ENCODE data around the gene TUBGCP6. TPM values are rescaled to one million over a fixed set of nuclear protein-coding genes. Genes with fewer than 3 reads are reported as not detected.

TUBGCP6 gene
- total and polyA plus RNA-seq, 2 experiments from 2014 or later, result 26.2 to 31.5 TPM

DNA sequence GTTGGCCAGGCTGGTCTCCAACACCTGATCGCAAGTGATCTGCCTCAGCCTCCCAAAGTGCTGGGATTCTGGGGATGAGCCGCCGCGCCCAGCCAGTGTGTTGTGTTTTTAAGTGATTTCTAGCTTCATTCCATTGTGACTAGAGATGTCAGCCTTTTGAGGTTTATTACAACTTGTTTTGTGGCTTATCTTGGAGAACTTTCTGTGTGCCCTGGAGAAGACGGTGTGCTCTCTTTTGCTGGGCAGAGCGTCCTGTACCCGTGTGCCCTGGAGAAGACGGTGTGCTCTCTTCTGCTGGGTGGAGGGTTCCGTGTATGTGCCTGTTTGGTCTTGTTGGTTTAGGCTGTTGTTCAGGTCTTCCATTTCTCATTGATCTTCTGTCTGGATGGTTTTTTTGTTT lies 31.6 kb downstream of the TUBGCP6 start:
- H3K9me3 ChIP-seq (ENCODE audit: low read depth), result no peaks in the 10 kb centered on the region
- H3K27me3 ChIP-seq, result no peaks in the 10 kb centered on the region
- TF ChIP-seq EZH2phosphoT487 (IDR thresholded peaks at IDR 0.05; ENCODE audit: low read depth, severe bottlenecking, unreplicated experiment) (no peak), EZH2 (IDR thresholded peaks at IDR 0.05; ENCODE audit: borderline replicate concordance) (no peak)
- TF ChIP-seq, protein P1, sequence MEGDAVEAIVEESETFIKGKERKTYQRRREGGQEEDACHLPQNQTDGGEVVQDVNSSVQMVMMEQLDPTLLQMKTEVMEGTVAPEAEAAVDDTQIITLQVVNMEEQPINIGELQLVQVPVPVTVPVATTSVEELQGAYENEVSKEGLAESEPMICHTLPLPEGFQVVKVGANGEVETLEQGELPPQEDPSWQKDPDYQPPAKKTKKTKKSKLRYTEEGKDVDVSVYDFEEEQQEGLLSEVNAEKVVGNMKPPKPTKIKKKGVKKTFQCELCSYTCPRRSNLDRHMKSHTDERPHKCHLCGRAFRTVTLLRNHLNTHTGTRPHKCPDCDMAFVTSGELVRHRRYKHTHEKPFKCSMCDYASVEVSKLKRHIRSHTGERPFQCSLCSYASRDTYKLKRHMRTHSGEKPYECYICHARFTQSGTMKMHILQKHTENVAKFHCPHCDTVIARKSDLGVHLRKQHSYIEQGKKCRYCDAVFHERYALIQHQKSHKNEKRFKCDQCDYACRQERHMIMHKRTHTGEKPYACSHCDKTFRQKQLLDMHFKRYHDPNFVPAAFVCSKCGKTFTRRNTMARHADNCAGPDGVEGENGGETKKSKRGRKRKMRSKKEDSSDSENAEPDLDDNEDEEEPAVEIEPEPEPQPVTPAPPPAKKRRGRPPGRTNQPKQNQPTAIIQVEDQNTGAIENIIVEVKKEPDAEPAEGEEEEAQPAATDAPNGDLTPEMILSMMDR (IDR thresholded peaks at IDR 0.05; ENCODE audit: poor library complexity), result no peak
- no peak overlapping the region for H3K27ac ChIP-seq
- no peaks in the 10 kb centered on the region for H3K4me1 ChIP-seq (ENCODE audit: insufficient read depth)
- H3K4me3 ChIP-seq, result no peak overlapping the region
- DNase-seq (ENCODE audit: low spot score), result no peak
- 97% methylated on average over 9 of the region's 9 CpGs for WGBS (ENCODE audit: low lambda C conversion rate, missing lambda C conversion rate)
- H3K79me2 ChIP-seq, result peaks cover 43% of the 10 kb centered on the region
- H3K4me2 ChIP-seq, result no peak overlapping the region
- no peaks in the 10 kb centered on the region for H3K9me2 ChIP-seq (replicated peaks; ENCODE audit: insufficient read depth)
- peaks cover 28% of the 10 kb centered on the region for H4K20me1 ChIP-seq (ENCODE audit: insufficient read depth, poor library complexity, severe bottlenecking)
- no peak overlapping the region for H2AFZ ChIP-seq
- H3K36me3 ChIP-seq (replicated peaks; ENCODE audit: insufficient read depth, low read depth), result no peaks in the 10 kb centered on the region

- no peaks in the 10 kb centered on the region for H3K9me3 ChIP-seq (ENCODE audit: low read depth)
- H3K79me2 ChIP-seq, result peaks cover 50% of the 10 kb centered on the region
- H4K20me1 ChIP-seq (ENCODE audit: insufficient read depth, poor library complexity, severe bottlenecking), result peaks cover 28% of the 10 kb centered on the region
- 96% methylated on average over 14 of the region's 14 CpGs for WGBS (ENCODE audit: low lambda C conversion rate, missing lambda C conversion rate)
- H3K4me3 ChIP-seq, result no peak overlapping the region
- H3K4me1 ChIP-seq (ENCODE audit: insufficient read depth), result no peaks in the 10 kb centered on the region
- TF ChIP-seq, protein P1 (IDR thresholded peaks at IDR 0.05; ENCODE audit: poor library complexity), result no peak
- TF ChIP-seq EZH2 (IDR thresholded peaks at IDR 0.05; ENCODE audit: borderline replicate concordance) (no peak), EZH2phosphoT487 (IDR thresholded peaks at IDR 0.05; ENCODE audit: low read depth, severe bottlenecking, unreplicated experiment) (no peak)
- no peak overlapping the region for H2AFZ ChIP-seq
- H3K27me3 ChIP-seq, result no peaks in the 10 kb centered on the region
- no peaks in the 10 kb centered on the region for H3K36me3 ChIP-seq (replicated peaks; ENCODE audit: insufficient read depth, low read depth)
- H3K4me2 ChIP-seq, result no peak overlapping the region
- no peak overlapping the region for H3K27ac ChIP-seq
- DNase-seq (ENCODE audit: low spot score), result no peak
- no peaks in the 10 kb centered on the region for H3K9me2 ChIP-seq (replicated peaks; ENCODE audit: insufficient read depth)
Observed at GRCh38 chr22:50211147-50211546, 33.7 kb downstream of the TUBGCP6 start.

DNA sequence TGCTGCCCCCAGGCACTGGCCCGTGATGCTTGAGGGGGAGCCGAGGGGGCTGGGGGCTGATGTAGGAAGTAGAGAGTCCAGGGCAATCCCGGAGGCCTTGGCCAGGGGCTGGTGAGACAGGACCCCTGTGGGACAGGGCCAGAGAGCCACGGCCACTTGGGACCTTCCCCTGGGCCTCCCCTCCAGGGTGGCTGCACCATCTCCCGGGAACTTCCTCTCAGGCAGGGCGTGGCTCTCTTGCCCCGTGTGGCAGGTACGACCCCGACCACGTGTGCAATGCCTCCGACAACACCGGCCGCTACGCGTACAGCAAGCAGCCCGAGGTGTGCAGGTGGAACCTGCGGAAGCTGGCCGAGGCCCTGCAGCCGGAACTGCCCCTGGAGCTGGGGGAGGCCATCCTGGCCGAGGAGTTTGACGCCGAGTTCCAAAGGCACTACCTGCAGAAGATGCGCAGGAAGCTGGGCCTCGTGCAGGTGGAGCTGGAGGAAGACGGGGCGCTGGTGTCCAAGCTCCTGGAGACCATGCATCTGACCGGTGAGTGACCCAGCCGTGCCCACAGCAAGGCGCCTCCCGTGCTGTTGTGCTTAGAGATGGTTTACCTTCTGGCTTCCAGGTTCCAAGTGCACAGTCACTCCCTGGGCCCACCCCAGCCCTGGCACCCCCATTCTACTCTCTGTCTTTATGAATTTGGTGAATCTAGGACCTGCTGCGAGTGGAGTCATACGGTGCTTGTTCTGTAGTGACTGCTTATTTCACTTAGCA lies 34.3 kb downstream of the TUBGCP6 start:
- Histone ChIP-seq H3K9me3 (ENCODE audit: low read depth) (no peaks in the 10 kb centered on the region), H3K27me3 (no peaks in the 10 kb centered on the region), H3K9me2 (replicated peaks; ENCODE audit: insufficient read depth) (no peaks in the 10 kb centered on the region), H3K4me3 (no peak overlapping the region), H3K79me2 (peaks cover 54% of the 10 kb centered on the region), H3K4me1 (ENCODE audit: insufficient read depth) (no peaks in the 10 kb centered on the region), H3K4me2 (no peak overlapping the region), H2AFZ (no peak overlapping the region), H3K27ac (no peak overlapping the region), H3K36me3 (replicated peaks; ENCODE audit: insufficient read depth, low read depth) (no peaks in the 10 kb centered on the region), H4K20me1 (ENCODE audit: insufficient read depth, poor library complexity, severe bottlenecking) (peaks cover 28% of the 10 kb centered on the region)
- DNase-seq (ENCODE audit: low spot score), result no peak
- no peak for TF ChIP-seq EZH2 (IDR thresholded peaks at IDR 0.05; ENCODE audit: borderline replicate concordance)
- no peak for TF ChIP-seq EZH2phosphoT487 (IDR thresholded peaks at IDR 0.05; ENCODE audit: low read depth, severe bottlenecking, unreplicated experiment)
- TF ChIP-seq, protein P1 (IDR thresholded peaks at IDR 0.05; ENCODE audit: poor library complexity), result no peak
- WGBS (ENCODE audit: low lambda C conversion rate, missing lambda C conversion rate), result 97% methylated on average over 30 of the region's 32 CpGs

All from hepatocyte (in vitro differentiated cells).